Breast epithelium (tissue), 3 donors: ENCODE results near the gene RAMAC.

Source experiments
- CTCF ChIP-seq, 3 donors: fragments of 450-650 bp; IDR thresholded peaks; one replicate each; pipeline ENCODE4 v1.5.1; 2016 to 2017; ENCODE audit warnings: antibody characterized with exemption in 3 of 3, mild to moderate bottlenecking in 3 of 3, moderate library complexity in 3 of 3
- POLR2A ChIP-seq: fragments of 450-650 bp; IDR thresholded peaks from one replicate; pipeline ENCODE4 v1.6.1; 2016; ENCODE audit warnings: antibody characterized with exemption, mild to moderate bottlenecking, moderate library complexity

DNA sequence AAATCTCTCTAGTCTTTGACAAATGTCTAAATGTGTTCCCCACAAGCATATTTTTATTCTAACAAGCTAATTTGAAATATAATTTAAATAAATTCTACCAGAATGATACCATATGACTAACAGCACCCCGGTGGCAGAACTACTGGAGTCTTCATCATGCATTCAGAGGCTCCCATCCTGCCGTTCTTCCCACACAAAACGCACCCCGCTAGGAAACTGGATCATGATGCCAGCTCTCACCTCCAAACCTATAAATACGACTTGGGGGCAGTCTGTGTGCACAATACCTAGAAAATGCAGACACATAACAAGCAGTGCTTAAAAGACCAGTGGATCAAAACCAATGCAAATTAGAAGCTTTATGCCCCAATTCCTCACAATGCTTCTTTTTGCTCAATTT, 42.0 kb upstream of the RAMAC start:
- no peak for TF ChIP-seq CTCF (IDR thresholded peaks at IDR 0.05)
- TF ChIP-seq POLR2A: no peak
